Pancreas (tissue), 10 donors: ENCODE measurements around the gene ACSS3. TPM values are rescaled to one million over a fixed set of nuclear protein-coding genes. Genes with fewer than 3 reads are reported as not detected.

Experiments used
- ATAC-seq, 4 donors: fragments of 200-7000 bp; cut with Tn5 transposase; one replicate each; pipeline versions ENCODE4 v1.8.0 to v1.9.1; 2020; ENCODE audit warnings: mild to moderate bottlenecking in 4 of 4, moderate library complexity in 4 of 4
- DNase-seq, 6 donors: peaks; one replicate each; pipeline ENCODE4 v3.0.0-alpha.2; 2020
- FAIRE-seq: peaks from 2 replicates; lab custom pipeline; 2012; peaks lifted over from hg19 to GRCh38; lab: Jason Lieb, UNC
- H3K27ac ChIP-seq, 4 donors: fragments of 200-600 bp; sonication (generic); 1 replicate in 3 of 4; 2 replicates in 1 of 4; pipeline versions ENCODE4 v1.5.0 to v1.8.0; 2020
- H3K27me3 ChIP-seq, 4 donors: fragments of 200-600 bp; one replicate each; pipeline ENCODE4 v1.8.0; 2021
- H3K36me3 ChIP-seq, 3 donors: fragments of 200-600 bp; sonication (generic) in 1 of 3; one replicate each; pipeline versions ENCODE4 v1.5.0 to v1.8.0; 2020 to 2021
- H3K4me1 ChIP-seq, 3 donors: fragments of 200-600 bp; one replicate each; pipeline ENCODE4 v1.8.0; 2021
- H3K4me3 ChIP-seq, 4 donors: fragments of 200-600 bp; sonication (generic) in 2 of 4; one replicate each; pipeline versions ENCODE4 v1.5.0 to v1.8.0; 2020 to 2021
- H3K9me3 ChIP-seq, 4 donors: fragments of 200-600 bp; one replicate each; pipeline ENCODE4 v1.8.0; 2021
- WGBS, 2 donors: extraction: QIAGEN DNeasy Blood & Tissue Kit; methylation state at CpG; one replicate each; pipeline ENCODE4 v1.1.7; 2013; 5-methylcytosine and 5-hydroxymethylcytosine counted together
- intact Hi-C, 3 donors: fragments of 100-400 bp; cut with DNase I; formaldehyde crosslinking; loops; one replicate each; pipeline versions ENCODE4 v1.11.1 to v1.14.2; 2022
- polyA plus RNA-seq, 2 donors: library from polyadenylated mRNA; stranded (reverse); fragments of 200-250 nt; gene quantifications; one replicate each; pipeline ENCODE4 v1.2.3, GENCODE V29; 2013
- total RNA-seq, 6 donors: library from RNA; stranded (reverse); fragmentation: NEBNext Ultra II Directional in 4 of 6; extraction: Animal tissue kit (Norgen Biotek cat#: 25700) in 4 of 6; gene quantifications; one replicate each; pipeline versions ENCODE4 v1.2.1 to v1.2.4, GENCODE V29; 2021 to 2023
- TF ChIP-seq, protein P1 (sequence below), 4 donors: fragments of 200-600 bp; sonication (generic) in 3 of 4; IDR thresholded peaks; one replicate each; pipeline versions ENCODE4 v1.5.0 to v1.8.0; 2021; ENCODE audit warnings: antibody characterized with exemption in 4 of 4
- donor health status: healthy with polysubstance abuse.
- donor health status: DM: no; HTN: no; CAD: no; lungs with moderate emphysema.
- donor health status: DM: no; HTN: no; CAD: no.
- donor health status: control.
- donor health status: control.
- donor health status: Bipolar disorder and iron deficiency.
- donor health status: DM: yes; HTN: yes; CAD: no.
- donor health status: DM: no; HTN: no; CAD: no.
- donor health status: DM: no; HTN: no; CAD: no.
- donor health status: DM: yes; HTN: yes; CAD: no.

Gene ACSS3
- total and polyA plus RNA-seq, 8 donors = 1.4 to 5.6 (median 2.2) TPM

DNA sequence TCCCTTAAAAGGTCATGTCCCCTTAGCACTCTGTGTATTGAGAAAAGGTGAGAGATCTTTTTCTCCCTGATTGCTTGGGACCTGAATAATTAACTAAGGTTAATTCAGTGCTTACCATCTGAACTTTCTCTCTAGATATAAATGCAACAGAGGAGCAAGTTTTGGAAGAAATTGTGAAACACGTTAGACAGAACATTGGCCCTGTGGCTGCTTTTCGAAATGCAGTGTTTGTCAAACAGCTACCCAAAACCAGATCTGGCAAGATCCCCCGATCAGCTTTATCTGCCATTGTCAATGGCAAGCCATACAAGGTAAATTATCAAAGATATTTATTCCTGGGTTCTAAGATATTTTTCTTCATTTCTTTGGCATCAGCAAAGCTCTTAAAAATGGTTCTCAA lies 175.5 kb downstream of the ACSS3 start:
- FAIRE-seq (no peak), DNase-seq (no peak), ATAC-seq (no peak)
- Histone ChIP-seq H3K27ac (no peak overlapping the region), H3K4me3 (no peak overlapping the region), H3K4me1 (no peaks in the 10 kb centered on the region), H3K27me3 (no peaks in the 10 kb centered on the region), H3K36me3 (no peaks in the 10 kb centered on the region), H3K9me3 (no peaks in the 10 kb centered on the region)
- intact Hi-C loops = no loop called here
- TF ChIP-seq, protein P1, sequence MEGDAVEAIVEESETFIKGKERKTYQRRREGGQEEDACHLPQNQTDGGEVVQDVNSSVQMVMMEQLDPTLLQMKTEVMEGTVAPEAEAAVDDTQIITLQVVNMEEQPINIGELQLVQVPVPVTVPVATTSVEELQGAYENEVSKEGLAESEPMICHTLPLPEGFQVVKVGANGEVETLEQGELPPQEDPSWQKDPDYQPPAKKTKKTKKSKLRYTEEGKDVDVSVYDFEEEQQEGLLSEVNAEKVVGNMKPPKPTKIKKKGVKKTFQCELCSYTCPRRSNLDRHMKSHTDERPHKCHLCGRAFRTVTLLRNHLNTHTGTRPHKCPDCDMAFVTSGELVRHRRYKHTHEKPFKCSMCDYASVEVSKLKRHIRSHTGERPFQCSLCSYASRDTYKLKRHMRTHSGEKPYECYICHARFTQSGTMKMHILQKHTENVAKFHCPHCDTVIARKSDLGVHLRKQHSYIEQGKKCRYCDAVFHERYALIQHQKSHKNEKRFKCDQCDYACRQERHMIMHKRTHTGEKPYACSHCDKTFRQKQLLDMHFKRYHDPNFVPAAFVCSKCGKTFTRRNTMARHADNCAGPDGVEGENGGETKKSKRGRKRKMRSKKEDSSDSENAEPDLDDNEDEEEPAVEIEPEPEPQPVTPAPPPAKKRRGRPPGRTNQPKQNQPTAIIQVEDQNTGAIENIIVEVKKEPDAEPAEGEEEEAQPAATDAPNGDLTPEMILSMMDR (IDR thresholded peaks at IDR 0.05) = no peak
- WGBS, 2 donors = 43 to 65% methylated on average over 3 of the region's 3 CpGs

DNA sequence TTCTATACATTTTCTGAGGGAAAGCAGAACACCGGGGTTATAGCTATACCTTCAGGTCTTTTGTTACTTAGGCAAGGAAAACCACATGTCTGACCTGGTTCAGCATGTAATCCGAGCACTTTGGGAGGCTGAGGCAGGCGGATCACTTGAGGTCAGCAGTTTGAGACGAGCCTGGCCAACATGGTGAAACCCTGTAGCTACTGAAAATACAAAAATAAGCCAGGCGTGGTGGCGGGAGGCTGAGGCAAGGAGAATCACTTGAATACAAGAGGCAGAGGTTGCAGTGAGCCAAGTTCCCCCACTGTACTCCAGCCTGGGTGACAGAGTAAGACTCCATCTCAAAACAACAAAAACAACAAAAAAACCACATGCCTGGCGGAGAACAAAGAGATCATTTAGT lies 177.6 kb downstream of the ACSS3 start:
- Histone ChIP-seq H3K27me3 (no peaks in the 10 kb centered on the region), H3K36me3 (no peaks in the 10 kb centered on the region), H3K4me3 (no peak overlapping the region), H3K9me3 (no peaks in the 10 kb centered on the region), H3K4me1 (no peaks in the 10 kb centered on the region), H3K27ac (no peak overlapping the region)
- intact Hi-C loops = no loop called here
- TF ChIP-seq, protein P1 (IDR thresholded peaks at IDR 0.05) = no peak
- WGBS, 2 donors = 77 to 86% methylated on average over 7 of the region's 7 CpGs
- no peak for ATAC-seq
- no peak for FAIRE-seq
- DNase-seq = peak in 1 of 6 donors; percentile 5

DNA sequence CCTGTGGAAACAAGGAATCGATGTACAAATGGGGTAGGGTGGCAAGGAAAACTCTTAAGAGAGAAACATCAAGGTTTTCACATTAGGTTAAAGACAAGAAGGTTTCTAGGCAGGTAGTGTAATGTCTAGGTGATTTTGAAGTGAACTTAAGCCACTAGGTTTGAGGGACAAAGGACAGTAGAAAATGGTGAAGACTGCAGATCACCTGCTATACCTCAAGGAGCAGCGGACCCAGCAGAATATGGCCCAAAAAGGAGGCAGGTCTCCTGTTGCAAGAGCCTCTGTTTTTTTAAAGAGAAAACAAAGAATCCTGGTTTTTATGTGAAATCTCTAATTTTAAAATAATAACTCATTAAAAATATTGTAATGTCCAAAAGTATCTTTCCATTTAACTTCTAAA lies 178.1 kb downstream of the ACSS3 start:
- no peak for ATAC-seq
- peak; percentile 13 for FAIRE-seq
- no peaks in the 10 kb centered on the region for H3K36me3 ChIP-seq
- no peak overlapping the region for H3K4me3 ChIP-seq
- no peak overlapping the region for H3K27ac ChIP-seq
- DNase-seq = no peak
- no peaks in the 10 kb centered on the region for H3K27me3 ChIP-seq
- no peaks in the 10 kb centered on the region for H3K9me3 ChIP-seq
- TF ChIP-seq, protein P1 (IDR thresholded peaks at IDR 0.05) = no peak
- no peaks in the 10 kb centered on the region for H3K4me1 ChIP-seq
- intact Hi-C loops = no loop called here
- 87 to 91% methylated on average over 2 of the region's 2 CpGs for WGBS, 2 donors

DNA sequence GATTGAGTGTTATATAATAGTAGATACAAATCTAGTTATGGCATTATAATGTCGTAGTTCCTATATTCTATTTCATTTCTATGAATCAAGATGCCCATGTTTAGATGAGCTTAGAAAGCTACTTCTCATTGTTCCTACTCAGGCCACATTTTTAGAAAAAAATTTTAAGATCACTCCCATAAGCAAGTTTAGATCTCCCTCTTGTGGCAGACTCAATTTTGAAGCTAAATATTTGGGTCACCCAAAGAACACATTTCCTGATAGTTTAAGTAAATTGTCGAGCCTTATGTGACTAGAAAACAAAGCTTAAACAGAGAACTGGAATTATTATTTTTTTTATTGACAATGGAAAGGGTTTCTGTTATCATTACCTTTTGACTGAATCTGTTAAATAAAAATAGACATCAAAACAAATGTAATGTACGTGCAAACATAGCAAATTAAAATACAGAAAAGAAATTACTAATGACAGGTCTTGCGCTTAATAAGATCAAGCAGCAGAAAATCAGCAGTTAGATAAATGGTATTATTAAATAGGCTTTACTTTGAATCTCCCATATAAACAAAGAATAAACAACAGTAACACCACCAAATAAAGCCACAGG lies 180.2 kb downstream of the ACSS3 start:
- Histone ChIP-seq H3K9me3 (no peaks in the 10 kb centered on the region), H3K27ac (no peak overlapping the region), H3K36me3 (no peaks in the 10 kb centered on the region), H3K27me3 (no peaks in the 10 kb centered on the region), H3K4me3 (no peak overlapping the region), H3K4me1 (no peaks in the 10 kb centered on the region)
- TF ChIP-seq, protein P1 (IDR thresholded peaks at IDR 0.05) = peak in 2 of 4 donors; percentile 9 to 35
- WGBS, 2 donors = 44 to 45% methylated on average over 4 of the region's 4 CpGs
- no peak for FAIRE-seq
- peak in 3 of 4 donors; percentile 50 to 54 (median 54) for ATAC-seq
- DNase-seq = no peak
- intact Hi-C loops = no loop called here

DNA sequence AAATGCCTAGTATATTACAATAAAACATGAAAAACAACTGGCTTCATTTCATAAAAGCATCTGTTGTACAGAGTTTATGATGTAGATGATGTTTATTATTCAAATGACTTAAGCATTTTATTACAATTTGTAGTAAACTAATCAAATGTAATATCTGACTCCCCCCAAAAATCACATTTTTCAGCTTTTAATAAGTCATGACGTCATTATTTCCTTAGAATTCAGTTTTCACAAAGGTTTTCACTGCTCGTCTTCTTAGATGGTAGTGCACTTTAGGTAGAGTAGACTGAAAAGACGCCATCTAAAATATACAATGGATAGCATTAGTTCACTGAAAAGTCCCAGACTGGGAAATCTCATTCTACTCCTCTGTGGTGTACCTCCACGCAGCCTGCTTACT lies 181.5 kb downstream of the ACSS3 start:
- no peak overlapping the region for H3K27ac ChIP-seq
- H3K36me3 ChIP-seq = no peaks in the 10 kb centered on the region
- intact Hi-C loops = no loop called here
- H3K9me3 ChIP-seq = no peaks in the 10 kb centered on the region
- H3K4me1 ChIP-seq = no peaks in the 10 kb centered on the region
- no peak for FAIRE-seq
- DNase-seq = no peak
- ATAC-seq = no peak
- TF ChIP-seq, protein P1 (IDR thresholded peaks at IDR 0.05) = no peak
- WGBS, 2 donors = 73 to 79% methylated on average over 4 of the region's 4 CpGs
- H3K4me3 ChIP-seq = no peak overlapping the region
- H3K27me3 ChIP-seq = no peaks in the 10 kb centered on the region
